Neural cell (in vitro differentiated cells): ENCODE data around the gene DTL.

Source experiments
- CTCF ChIP-seq: fragments of 450-650 bp; IDR thresholded peaks from 2 replicates; pipeline ENCODE4 v1.5.1; 2014; ENCODE audit warnings: antibody characterized with exemption, mild to moderate bottlenecking, moderate library complexity; ENCODE audit not compliant: poor library complexity, severe bottlenecking
- EZH2 ChIP-seq: fragments of 200-600, 300-800 bp; shearing (Covaris generic), sonication (generic); IDR thresholded peaks from 2 replicates; pipeline ENCODE4 v1.6.1; 2014; ENCODE audit warnings: antibody characterized with exemption, low read length, borderline replicate concordance, mild to moderate bottlenecking; ENCODE audit not compliant: insufficient read depth, poor library complexity, severe bottlenecking
- POLR2AphosphoS5 ChIP-seq: IDR thresholded peaks from 2 replicates; pipeline ENCODE4 v1.6.1; 2012
- RAD21 ChIP-seq: fragments of 450-650 bp; conservative IDR thresholded peaks from 2 replicates; pipeline ENCODE4 v1.6.1; 2014; ENCODE audit warnings: antibody characterized with exemption, mild to moderate bottlenecking, moderate library complexity

DNA sequence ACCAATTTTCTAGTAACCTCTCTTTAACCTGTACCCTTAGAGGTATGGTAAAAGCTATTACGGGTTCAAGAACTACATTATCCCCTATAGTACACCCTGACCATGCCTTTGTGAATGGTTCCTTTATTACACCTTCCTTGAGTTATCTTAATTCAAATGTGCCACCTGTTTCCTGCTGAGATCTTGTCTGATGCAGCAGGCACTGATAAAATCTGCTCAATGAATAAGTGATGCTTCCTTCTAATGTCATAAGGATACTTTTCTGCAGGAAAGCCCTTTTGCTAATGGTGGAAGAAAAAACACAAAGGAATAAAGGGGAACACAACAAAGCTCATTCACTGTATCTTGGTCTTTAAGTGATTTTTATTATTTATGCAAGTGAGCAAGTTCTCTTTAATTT, 26.0 kb upstream of the DTL start:
- TF ChIP-seq POLR2AphosphoS5, result no peak
- TF ChIP-seq CTCF, result no peak
- no peak for TF ChIP-seq RAD21
- TF ChIP-seq EZH2, result no peak
